ENCODE measurements around the gene PODNL1. TPM values are rescaled to one million over a fixed set of nuclear protein-coding genes. Genes with fewer than 3 reads are reported as not detected.

PODNL1 gene
- total RNA-seq, 4 donors from 2014 or later = 9.4 to 45.7 (median 20.7) TPM

GRCh38 chr19:13902993-13903555 lies 35.1 kb downstream of the PODNL1 start:
- Histone ChIP-seq H3K9me3 (no peaks in the 10 kb centered on the region), H3K27ac (no peak overlapping the region), H3K36me3 (no peaks in the 10 kb centered on the region), H3K27me3 (no peaks in the 10 kb centered on the region), H3K4me1 (peaks cover 0 to 38% (median 11%) of the 10 kb centered on the region in 4 donors), H3K4me3 (no peak overlapping the region)
- TF ChIP-seq CTCF (IDR thresholded peaks at IDR 0.05) (peak in 1 of 5 experiments; percentile 28), POLR2A (IDR thresholded peaks at IDR 0.05) (no peak)
- 79 to 84% methylated on average over 4 of the region's 4 CpGs for WGBS, 2 donors
- no peak for DNase-seq (ENCODE audit: low spot score in 2 of 2)

DNA sequence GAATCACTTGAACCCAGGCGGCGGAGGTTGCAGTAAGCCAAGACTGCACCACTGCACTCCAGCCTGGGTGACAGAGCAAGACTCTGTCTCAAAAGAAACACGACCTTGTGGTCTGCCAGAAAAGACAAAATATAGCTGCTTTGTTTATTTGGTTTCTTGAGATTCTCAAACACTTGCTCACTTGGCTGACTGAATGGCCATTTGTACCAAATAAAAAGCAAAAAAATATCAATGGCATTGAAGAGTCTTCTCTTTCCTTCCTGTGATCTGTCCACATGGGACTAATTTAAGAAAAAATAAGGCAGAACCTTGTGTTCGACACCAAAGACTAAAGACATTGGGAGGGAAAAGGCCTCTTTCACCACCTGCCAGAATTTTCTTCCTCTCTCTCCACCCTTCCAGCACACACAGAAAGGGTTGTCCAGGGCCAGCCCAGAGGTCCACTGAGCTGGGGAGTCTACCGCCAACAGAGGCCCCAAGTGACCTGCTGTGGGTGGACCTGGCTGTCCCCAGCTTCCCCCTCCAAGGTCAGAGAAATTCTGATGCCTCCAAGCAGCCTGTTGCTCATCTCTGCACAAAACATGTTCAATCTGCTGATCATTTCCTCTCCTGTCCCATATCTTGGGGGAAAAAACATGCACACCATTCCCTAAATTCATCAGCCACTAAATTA lies 38.2 kb downstream of the PODNL1 start:
- H3K4me1 ChIP-seq = peaks cover 0 to 12% (median 4%) of the 10 kb centered on the region in 4 donors
- H3K27me3 ChIP-seq = no peaks in the 10 kb centered on the region
- peak overlapping the region in 2 of 4 donors; percentile 45 to 64 for H3K27ac ChIP-seq
- no peaks in the 10 kb centered on the region for H3K36me3 ChIP-seq
- H3K4me3 ChIP-seq = no peak overlapping the region
- 40 to 42% methylated on average over 5 of the region's 5 CpGs for WGBS, 2 donors
- no peaks in the 10 kb centered on the region for H3K9me3 ChIP-seq
- TF ChIP-seq CTCF (IDR thresholded peaks at IDR 0.05) = no peak
- no peak for TF ChIP-seq EP300 (IDR thresholded peaks at IDR 0.05)
- TF ChIP-seq POLR2A (IDR thresholded peaks at IDR 0.05) = no peak
- peak in 1 of 2 donors; percentile 52 for DNase-seq (ENCODE audit: low spot score in 2 of 2)

DNA sequence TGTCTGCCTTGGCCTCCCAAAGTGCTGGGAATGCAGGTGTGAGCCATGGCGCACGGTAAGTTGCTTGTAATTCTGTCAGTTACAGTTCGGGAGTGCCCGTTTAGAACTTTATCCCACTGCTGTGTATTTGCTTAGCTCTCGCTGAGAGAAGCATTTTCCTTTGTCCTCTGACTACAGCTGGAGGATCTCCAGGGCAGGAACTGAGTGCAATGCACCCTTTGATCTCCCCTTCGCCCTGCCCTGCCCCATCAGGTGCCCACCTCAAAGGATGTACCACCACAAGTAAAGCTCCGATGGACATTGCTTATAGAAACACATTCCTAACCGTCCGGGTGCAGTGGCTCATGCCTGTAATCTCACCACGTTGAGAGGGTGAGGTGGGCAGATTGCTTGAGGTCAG lies 38.8 kb downstream of the PODNL1 start:
- no peak for TF ChIP-seq POLR2A (IDR thresholded peaks at IDR 0.05)
- H3K4me3 ChIP-seq = no peak overlapping the region
- DNase-seq (ENCODE audit: low spot score in 2 of 2) = no peak
- H3K9me3 ChIP-seq = no peaks in the 10 kb centered on the region
- WGBS, 2 donors = 73 to 78% methylated on average over 10 of the region's 10 CpGs
- H3K4me1 ChIP-seq = peaks cover 0 to 12% (median 4%) of the 10 kb centered on the region in 4 donors
- H3K27me3 ChIP-seq = no peaks in the 10 kb centered on the region
- no peaks in the 10 kb centered on the region for H3K36me3 ChIP-seq
- H3K27ac ChIP-seq = peak overlapping the region in 1 of 4 donors; percentile 64

- no peaks in the 10 kb centered on the region for H3K27me3 ChIP-seq
- H3K36me3 ChIP-seq = peaks cover 0 to 5% (median 0%) of the 10 kb centered on the region in 3 donors
- H3K27ac ChIP-seq = no peak overlapping the region
- TF ChIP-seq CTCF (IDR thresholded peaks at IDR 0.05) = no peak
- no peak for TF ChIP-seq POLR2A (IDR thresholded peaks at IDR 0.05)
- no peak for TF ChIP-seq EP300 (IDR thresholded peaks at IDR 0.05)
- H3K4me1 ChIP-seq = peaks cover 0 to 12% (median 4%) of the 10 kb centered on the region in 4 donors
- no peaks in the 10 kb centered on the region for H3K9me3 ChIP-seq
- DNase-seq (ENCODE audit: low spot score in 2 of 2) = no peak
- 96 to 98% methylated on average over 2 of the region's 2 CpGs for WGBS, 2 donors
- H3K4me3 ChIP-seq = no peak overlapping the region
Observed at GRCh38 chr19:13896227-13896626, 42.0 kb downstream of the PODNL1 start.

GRCh38 chr19:13894552-13894951 lies 43.7 kb downstream of the PODNL1 start:
- Histone ChIP-seq H3K36me3 (peaks cover 0 to 17% (median 0%) of the 10 kb centered on the region in 3 donors), H3K4me3 (no peak overlapping the region), H3K4me1 (peaks cover 0 to 5% (median 0%) of the 10 kb centered on the region in 4 donors), H3K27me3 (no peaks in the 10 kb centered on the region), H3K27ac (no peak overlapping the region), H3K9me3 (no peaks in the 10 kb centered on the region)
- no peak for TF ChIP-seq CTCF (IDR thresholded peaks at IDR 0.05)
- TF ChIP-seq POLR2A (IDR thresholded peaks at IDR 0.05) = no peak
- TF ChIP-seq EP300 (IDR thresholded peaks at IDR 0.05) = no peak
- no peak for DNase-seq (ENCODE audit: low spot score in 2 of 2)
- 44% methylated on average over 5 of the region's 5 CpGs for WGBS, 2 donors
